ENCODE results near the gene EDIL3. TPM values are rescaled to one million over a fixed set of nuclear protein-coding genes. Genes with fewer than 3 reads are reported as not detected.

Gene EDIL3
- total and polyA plus RNA-seq, 2 donors (not counting 1 experiment from before 2014, with no cell fraction given): not detected

DNA sequence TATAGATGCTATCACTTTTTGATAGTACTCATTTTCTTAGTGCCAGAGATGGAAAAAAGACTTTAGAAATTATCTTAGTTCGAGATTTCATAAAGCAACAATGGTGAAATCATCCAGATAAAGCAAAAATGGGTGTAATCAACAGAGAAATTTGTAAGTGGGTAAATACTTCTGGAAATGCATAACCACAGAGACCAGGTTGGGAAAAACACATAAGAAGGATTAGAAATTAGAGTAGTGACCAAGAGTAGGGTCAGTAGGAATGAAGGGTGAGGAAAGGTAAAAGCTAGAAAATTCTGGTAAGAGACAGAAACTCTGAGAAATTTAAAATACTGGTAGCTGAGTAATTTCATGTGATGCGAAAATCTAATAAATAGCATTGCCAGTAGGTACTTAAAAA, 11.2 kb downstream of the EDIL3 start:
- ATAC-seq (ENCODE audit: low read depth) (no peak), DNase-seq (no peak)
- no peak overlapping the region for H2AFZ ChIP-seq (ENCODE audit: insufficient read depth, low read depth, low read length, poor library complexity, severe bottlenecking)
- Mint-ChIP-seq H3K9me3 (ENCODE audit: insufficient read depth) (no peaks in the 10 kb centered on the region), H3K4me1 (no peaks in the 10 kb centered on the region), H3K27ac (no peak overlapping the region), H3K27me3 (no peaks in the 10 kb centered on the region), H3K4me3 (no peak overlapping the region)
- no peaks in the 10 kb centered on the region for H3K4me1 ChIP-seq (ENCODE audit: control insufficient read depth in 2 of 2, insufficient read depth in 2 of 2, low read length in 2 of 2)
- H3K4me3 ChIP-seq (ENCODE audit: control extremely low read depth in 1 of 5, extremely low read depth in 1 of 5, insufficient read depth in 1 of 5, low read depth in 2 of 5, low read length in 4 of 5): no peak overlapping the region
- TF ChIP-seq EZH2 (IDR thresholded peaks at IDR 0.05; ENCODE audit: borderline replicate concordance, insufficient read depth, low read depth, low read length, poor library complexity, severe bottlenecking): no peak
- TF ChIP-seq, protein P1, sequence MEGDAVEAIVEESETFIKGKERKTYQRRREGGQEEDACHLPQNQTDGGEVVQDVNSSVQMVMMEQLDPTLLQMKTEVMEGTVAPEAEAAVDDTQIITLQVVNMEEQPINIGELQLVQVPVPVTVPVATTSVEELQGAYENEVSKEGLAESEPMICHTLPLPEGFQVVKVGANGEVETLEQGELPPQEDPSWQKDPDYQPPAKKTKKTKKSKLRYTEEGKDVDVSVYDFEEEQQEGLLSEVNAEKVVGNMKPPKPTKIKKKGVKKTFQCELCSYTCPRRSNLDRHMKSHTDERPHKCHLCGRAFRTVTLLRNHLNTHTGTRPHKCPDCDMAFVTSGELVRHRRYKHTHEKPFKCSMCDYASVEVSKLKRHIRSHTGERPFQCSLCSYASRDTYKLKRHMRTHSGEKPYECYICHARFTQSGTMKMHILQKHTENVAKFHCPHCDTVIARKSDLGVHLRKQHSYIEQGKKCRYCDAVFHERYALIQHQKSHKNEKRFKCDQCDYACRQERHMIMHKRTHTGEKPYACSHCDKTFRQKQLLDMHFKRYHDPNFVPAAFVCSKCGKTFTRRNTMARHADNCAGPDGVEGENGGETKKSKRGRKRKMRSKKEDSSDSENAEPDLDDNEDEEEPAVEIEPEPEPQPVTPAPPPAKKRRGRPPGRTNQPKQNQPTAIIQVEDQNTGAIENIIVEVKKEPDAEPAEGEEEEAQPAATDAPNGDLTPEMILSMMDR (IDR thresholded peaks at IDR 0.05): no peak
- H3K9ac ChIP-seq (ENCODE audit: low read length): no peak overlapping the region
- no peaks in the 10 kb centered on the region for H3K36me3 ChIP-seq (replicated peaks in 1 of 2; ENCODE audit: control extremely low read depth in 1 of 2, control insufficient read depth in 1 of 2, extremely low read depth in 1 of 2, insufficient read depth in 2 of 2, low read length in 1 of 2)
- no peaks in the 10 kb centered on the region for H3K79me2 ChIP-seq (ENCODE audit: control insufficient read depth, insufficient read depth, low read length)
- no peak overlapping the region for H3K27ac ChIP-seq (ENCODE audit: low read length in 2 of 2)
- CTCF ChIA-PET: no interaction called here
- 89% methylated on average over 1 of the region's 2 CpGs for WGBS (ENCODE audit: insufficient coverage)
- H3K9me3 ChIP-seq (ENCODE audit: control extremely low read depth in 1 of 3, control insufficient read depth in 2 of 3, insufficient read depth in 1 of 3, low read length in 2 of 3): no peaks in the 10 kb centered on the region
- H3K27me3 ChIP-seq (replicated peaks in 1 of 4; ENCODE audit: control extremely low read depth in 1 of 4, control insufficient read depth in 3 of 4, insufficient read depth in 4 of 4, low read length in 3 of 4): no peaks in the 10 kb centered on the region
- no peaks in the 10 kb centered on the region for H4K20me1 ChIP-seq (ENCODE audit: control insufficient read depth, insufficient read depth, low read length, poor library complexity, severe bottlenecking)
- intact Hi-C loops (cut with micrococcal nuclease): no loop called here
- H3K4me2 ChIP-seq (replicated peaks; ENCODE audit: low read depth, low read length, poor library complexity, severe bottlenecking): no peak overlapping the region
- POLR2A ChIA-PET: no interaction called here

DNA sequence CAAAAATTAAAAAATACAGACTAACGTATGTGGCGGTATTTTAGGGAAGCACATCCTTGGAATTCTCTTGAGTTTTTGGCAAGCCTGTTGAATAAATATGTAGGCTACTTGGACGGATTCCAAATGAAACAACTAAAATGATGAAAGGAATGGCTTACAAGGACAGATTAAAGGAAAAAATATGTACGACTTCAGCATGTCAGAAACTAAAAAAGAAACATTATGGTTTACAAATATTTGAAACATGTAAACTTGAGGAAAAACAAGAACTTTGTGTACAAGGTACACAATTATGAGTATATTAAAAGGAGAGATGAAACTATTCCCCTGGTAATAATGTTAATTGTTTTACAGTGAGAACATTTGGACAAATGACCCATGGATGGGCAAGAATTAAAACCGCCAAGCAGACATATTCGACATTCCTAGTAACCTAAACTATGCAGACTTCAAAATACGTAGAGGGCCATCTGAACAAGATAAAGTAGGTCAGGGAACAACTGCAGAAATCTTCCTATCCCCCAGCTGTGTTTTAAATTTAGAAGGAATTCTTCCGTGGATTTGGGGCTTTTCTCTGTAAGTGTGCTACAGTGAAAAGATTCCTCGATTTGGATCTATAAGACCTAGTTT, 12.5 kb downstream of the EDIL3 start:
- no peak overlapping the region for H3K4me3 Mint-ChIP-seq
- TF ChIP-seq, protein P1 (IDR thresholded peaks at IDR 0.05): no peak
- TF ChIP-seq EZH2 (IDR thresholded peaks at IDR 0.05; ENCODE audit: borderline replicate concordance, insufficient read depth, low read depth, low read length, poor library complexity, severe bottlenecking): no peak
- Histone ChIP-seq H3K4me2 (replicated peaks; ENCODE audit: low read depth, low read length, poor library complexity, severe bottlenecking) (no peak overlapping the region), H3K4me1 (ENCODE audit: control insufficient read depth in 2 of 2, insufficient read depth in 2 of 2, low read length in 2 of 2) (no peaks in the 10 kb centered on the region), H3K9ac (ENCODE audit: low read length) (no peak overlapping the region), H3K27me3 (replicated peaks in 1 of 4; ENCODE audit: control extremely low read depth in 1 of 4, control insufficient read depth in 3 of 4, insufficient read depth in 4 of 4, low read length in 3 of 4) (no peaks in the 10 kb centered on the region), H4K20me1 (ENCODE audit: control insufficient read depth, insufficient read depth, low read length, poor library complexity, severe bottlenecking) (no peaks in the 10 kb centered on the region), H3K4me3 (ENCODE audit: control extremely low read depth in 1 of 5, extremely low read depth in 1 of 5, insufficient read depth in 1 of 5, low read depth in 2 of 5, low read length in 4 of 5) (no peak overlapping the region), H3K79me2 (ENCODE audit: control insufficient read depth, insufficient read depth, low read length) (no peaks in the 10 kb centered on the region), H3K36me3 (replicated peaks in 1 of 2; ENCODE audit: control extremely low read depth in 1 of 2, control insufficient read depth in 1 of 2, extremely low read depth in 1 of 2, insufficient read depth in 2 of 2, low read length in 1 of 2) (no peaks in the 10 kb centered on the region), H3K9me3 (ENCODE audit: control extremely low read depth in 1 of 3, control insufficient read depth in 2 of 3, insufficient read depth in 1 of 3, low read length in 2 of 3) (no peaks in the 10 kb centered on the region), H3K27ac (ENCODE audit: low read length in 2 of 2) (no peak overlapping the region), H2AFZ (ENCODE audit: insufficient read depth, low read depth, low read length, poor library complexity, severe bottlenecking) (no peak overlapping the region)
- 100% methylated on average over 2 of the region's 9 CpGs for WGBS (ENCODE audit: insufficient coverage)
- no peaks in the 10 kb centered on the region for H3K9me3 Mint-ChIP-seq (ENCODE audit: insufficient read depth)
- intact Hi-C loops (cut with micrococcal nuclease): no loop called here
- no peak overlapping the region for H3K27ac Mint-ChIP-seq
- no peak for ATAC-seq (ENCODE audit: low read depth)
- ChIA-PET CTCF (no interaction called here), POLR2A (no interaction called here)
- DNase-seq: no peak
- H3K27me3 Mint-ChIP-seq: no peaks in the 10 kb centered on the region
- H3K4me1 Mint-ChIP-seq: no peaks in the 10 kb centered on the region

All from B cell (primary cell).